HFFc6 (cell line): ENCODE data around the gene CACNA2D2. TPM values are rescaled to one million over a fixed set of nuclear protein-coding genes. Genes with fewer than 3 reads are reported as not detected.

Experiments used
- DNase-seq: peaks from one replicate; pipeline ENCODE4 v3.0.0-alpha.2; 2018
- H3K27ac Mint-ChIP-seq: 2 replicates; pipeline ENCODE4 v1.8.0; 2020; ENCODE audit warnings: mild to moderate bottlenecking, mixed read lengths
- H3K27me3 Mint-ChIP-seq: 2 replicates; pipeline ENCODE4 v1.8.0; 2021; ENCODE audit warnings: mild to moderate bottlenecking, moderate library complexity, mixed read lengths; ENCODE audit not compliant: insufficient read depth
- H3K36me3 Mint-ChIP-seq: 2 replicates; pipeline ENCODE4 v1.8.0; 2021; ENCODE audit warnings: low read depth, mixed read lengths
- H3K4me1 Mint-ChIP-seq: 2 replicates; pipeline ENCODE4 v1.8.0; 2020; ENCODE audit warnings: low read depth, mixed read lengths
- H3K4me3 Mint-ChIP-seq: 2 replicates; pipeline ENCODE4 v1.8.0; 2020; ENCODE audit warnings: mild to moderate bottlenecking, moderate library complexity, mixed read lengths
- H3K9me3 Mint-ChIP-seq: 2 replicates; pipeline ENCODE4 v1.8.0; 2020; ENCODE audit warnings: mild to moderate bottlenecking, mixed read lengths
- CTCF ChIP-seq: fragments of 200-600 bp; sonication (generic); IDR thresholded peaks from 2 replicates; pipeline ENCODE4 v1.5.0; 2021; ENCODE audit warnings: antibody characterized with exemption, mild to moderate bottlenecking
- total RNA-seq, 6 experiments: library from RNA; stranded (reverse); fragmentation: NEBNext Ultra II Directional; extraction: Animal tissue kit (Norgen Biotek cat#: 25700); gene quantifications; 2 replicates in 1 of 6; 3 replicates in 5 of 6; pipeline ENCODE4 v1.2.3, GENCODE V29; 2021

The CACNA2D2 gene
- total RNA-seq, 6 experiments from 2014 or later = 0.09 TPM; not detected in 5

GRCh38 chr3:50483374-50483773 lies 20.1 kb downstream of the CACNA2D2 start:
- H3K27ac Mint-ChIP-seq = no peak overlapping the region
- H3K4me1 Mint-ChIP-seq = peaks cover 8% of the 10 kb centered on the region
- H3K4me3 Mint-ChIP-seq = no peak overlapping the region
- DNase-seq = no peak
- H3K9me3 Mint-ChIP-seq = no peaks in the 10 kb centered on the region
- no peaks in the 10 kb centered on the region for H3K36me3 Mint-ChIP-seq
- peaks cover 25% of the 10 kb centered on the region for H3K27me3 Mint-ChIP-seq
- no peak for TF ChIP-seq CTCF

- DNase-seq = no peak
- no peak overlapping the region for H3K27ac Mint-ChIP-seq
- H3K27me3 Mint-ChIP-seq = peaks cover 19% of the 10 kb centered on the region
- H3K36me3 Mint-ChIP-seq = no peaks in the 10 kb centered on the region
- no peak for TF ChIP-seq CTCF
- H3K4me3 Mint-ChIP-seq = no peak overlapping the region
- peaks cover 8% of the 10 kb centered on the region for H3K4me1 Mint-ChIP-seq
- H3K9me3 Mint-ChIP-seq = no peaks in the 10 kb centered on the region
Observed at GRCh38 chr3:50481992-50482391, 21.4 kb downstream of the CACNA2D2 start.

- H3K27ac Mint-ChIP-seq = no peak overlapping the region
- DNase-seq = no peak
- TF ChIP-seq CTCF = no peak
- H3K4me3 Mint-ChIP-seq = no peak overlapping the region
- no peaks in the 10 kb centered on the region for H3K4me1 Mint-ChIP-seq
- H3K36me3 Mint-ChIP-seq = no peaks in the 10 kb centered on the region
- peaks cover 21% of the 10 kb centered on the region for H3K27me3 Mint-ChIP-seq
- H3K9me3 Mint-ChIP-seq = no peaks in the 10 kb centered on the region
Observed at GRCh38 chr3:50480471-50480870, 23.0 kb downstream of the CACNA2D2 start.

GRCh38 chr3:50479523-50479922 lies 23.9 kb downstream of the CACNA2D2 start:
- Mint-ChIP-seq H3K4me1 (peaks cover 7% of the 10 kb centered on the region), H3K36me3 (no peaks in the 10 kb centered on the region), H3K4me3 (no peak overlapping the region), H3K27ac (no peak overlapping the region), H3K27me3 (peaks cover 21% of the 10 kb centered on the region), H3K9me3 (no peaks in the 10 kb centered on the region)
- TF ChIP-seq CTCF = no peak
- no peak for DNase-seq

GRCh38 chr3:50478671-50479260 lies 24.7 kb downstream of the CACNA2D2 start:
- TF ChIP-seq CTCF = no peak
- H3K27ac Mint-ChIP-seq = no peak overlapping the region
- H3K9me3 Mint-ChIP-seq = no peaks in the 10 kb centered on the region
- H3K4me1 Mint-ChIP-seq = peaks cover 12% of the 10 kb centered on the region
- H3K27me3 Mint-ChIP-seq = peaks cover 16% of the 10 kb centered on the region
- H3K36me3 Mint-ChIP-seq = no peaks in the 10 kb centered on the region
- no peak for DNase-seq
- H3K4me3 Mint-ChIP-seq = no peak overlapping the region

- Mint-ChIP-seq H3K27me3 (peaks cover 17% of the 10 kb centered on the region), H3K36me3 (no peaks in the 10 kb centered on the region), H3K4me3 (no peak overlapping the region)
Observed at GRCh38 chr3:50478051-50478450, 25.4 kb downstream of the CACNA2D2 start.

More at GRCh38 chr3:50478051-50478450, 25.4 kb downstream of the CACNA2D2 start:
- Mint-ChIP-seq H3K27ac (no peak overlapping the region), H3K9me3 (no peaks in the 10 kb centered on the region), H3K4me1 (peaks cover 12% of the 10 kb centered on the region)
- no peak for DNase-seq
- TF ChIP-seq CTCF = no peak
